ENCODE data around the gene NKX2-2.

NKX2-2 gene

DNA sequence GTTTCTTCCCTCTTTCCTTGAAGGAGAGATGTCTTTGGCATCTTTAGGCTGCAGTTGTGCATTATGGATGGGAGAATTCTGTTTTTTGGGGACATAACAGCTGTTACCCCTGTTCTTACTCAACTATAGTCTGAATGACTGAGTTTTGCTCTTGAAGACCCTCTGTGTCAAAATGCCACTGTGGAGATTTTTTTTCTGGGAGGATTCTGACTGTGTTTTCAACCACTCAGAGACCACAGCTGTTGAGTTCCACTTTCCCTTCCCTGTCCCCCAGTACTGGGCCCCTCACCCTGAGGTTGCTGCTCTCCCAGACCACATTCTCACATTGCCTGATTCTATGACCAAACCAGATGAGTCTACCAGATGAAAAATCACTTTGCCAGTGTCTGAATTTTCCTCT lies 48.1 kb downstream of the NKX2-2 start:
- no peaks in the 10 kb centered on the region for H4K20me1 ChIP-seq (ENCODE audit: insufficient read depth, low read length)
- no peak for ATAC-seq (ENCODE audit: insufficient read depth, low read depth)
- no peak for DNase-seq
- H3K4me2 ChIP-seq (ENCODE audit: insufficient read depth, low read length): no peak overlapping the region
- H3K79me2 ChIP-seq (ENCODE audit: insufficient read depth, low read length): no peaks in the 10 kb centered on the region
- H3K36me3 ChIP-seq (ENCODE audit: insufficient read depth, low read length): no peaks in the 10 kb centered on the region
- no peak overlapping the region for H3K4me3 ChIP-seq (ENCODE audit: low read depth in 1 of 2, low read length in 2 of 2)
- no peak overlapping the region for H3K27ac ChIP-seq (ENCODE audit: low read length)
- TF ChIP-seq, protein P1, sequence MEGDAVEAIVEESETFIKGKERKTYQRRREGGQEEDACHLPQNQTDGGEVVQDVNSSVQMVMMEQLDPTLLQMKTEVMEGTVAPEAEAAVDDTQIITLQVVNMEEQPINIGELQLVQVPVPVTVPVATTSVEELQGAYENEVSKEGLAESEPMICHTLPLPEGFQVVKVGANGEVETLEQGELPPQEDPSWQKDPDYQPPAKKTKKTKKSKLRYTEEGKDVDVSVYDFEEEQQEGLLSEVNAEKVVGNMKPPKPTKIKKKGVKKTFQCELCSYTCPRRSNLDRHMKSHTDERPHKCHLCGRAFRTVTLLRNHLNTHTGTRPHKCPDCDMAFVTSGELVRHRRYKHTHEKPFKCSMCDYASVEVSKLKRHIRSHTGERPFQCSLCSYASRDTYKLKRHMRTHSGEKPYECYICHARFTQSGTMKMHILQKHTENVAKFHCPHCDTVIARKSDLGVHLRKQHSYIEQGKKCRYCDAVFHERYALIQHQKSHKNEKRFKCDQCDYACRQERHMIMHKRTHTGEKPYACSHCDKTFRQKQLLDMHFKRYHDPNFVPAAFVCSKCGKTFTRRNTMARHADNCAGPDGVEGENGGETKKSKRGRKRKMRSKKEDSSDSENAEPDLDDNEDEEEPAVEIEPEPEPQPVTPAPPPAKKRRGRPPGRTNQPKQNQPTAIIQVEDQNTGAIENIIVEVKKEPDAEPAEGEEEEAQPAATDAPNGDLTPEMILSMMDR (IDR thresholded peaks at IDR 0.05; ENCODE audit: borderline replicate concordance, extremely low read depth, low read length, poor library complexity, severe bottlenecking): no peak
- TF ChIP-seq EZH2 (IDR thresholded peaks at IDR 0.05; ENCODE audit: borderline replicate concordance, low read depth, low read length, severe bottlenecking): no peak
- H2AFZ ChIP-seq (ENCODE audit: low read depth, low read length): no peak overlapping the region
- no peaks in the 10 kb centered on the region for H3K9me3 ChIP-seq (ENCODE audit: insufficient read depth, low read length, severe bottlenecking)
- H3K4me1 ChIP-seq (ENCODE audit: insufficient read depth, low read length): no peaks in the 10 kb centered on the region
- H3K27me3 ChIP-seq (ENCODE audit: insufficient read depth, low read length, poor library complexity): peaks cover 11% of the 10 kb centered on the region
- no peak overlapping the region for H3K9ac ChIP-seq (ENCODE audit: low read depth, low read length)

DNA sequence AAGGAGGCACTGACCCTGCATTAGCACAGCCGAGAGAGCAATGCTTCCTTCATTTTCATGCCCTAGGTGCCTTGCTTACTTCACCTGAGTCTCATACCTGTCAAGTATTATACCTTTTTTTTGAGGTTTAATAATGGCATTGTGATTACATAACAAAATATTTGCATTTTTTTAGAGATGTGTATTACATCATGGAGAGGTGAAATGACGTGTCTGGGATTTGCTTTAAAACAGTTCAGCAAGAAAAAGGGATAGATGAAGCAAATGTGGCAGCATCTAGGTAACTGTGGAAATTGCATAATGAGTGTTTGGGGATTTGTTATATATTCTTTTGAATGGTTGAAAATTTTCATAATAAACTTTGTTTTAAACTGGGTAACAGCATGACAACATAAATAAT lies 48.9 kb downstream of the NKX2-2 start:
- no peak overlapping the region for H3K27ac ChIP-seq (ENCODE audit: low read length)
- H3K4me3 ChIP-seq (ENCODE audit: low read depth in 1 of 2, low read length in 2 of 2): no peak overlapping the region
- DNase-seq (no peak), ATAC-seq (ENCODE audit: insufficient read depth, low read depth) (no peak)
- no peak overlapping the region for H3K4me2 ChIP-seq (ENCODE audit: insufficient read depth, low read length)
- H4K20me1 ChIP-seq (ENCODE audit: insufficient read depth, low read length): no peaks in the 10 kb centered on the region
- no peak overlapping the region for H2AFZ ChIP-seq (ENCODE audit: low read depth, low read length)
- H3K9ac ChIP-seq (ENCODE audit: low read depth, low read length): no peak overlapping the region
- peaks cover 11% of the 10 kb centered on the region for H3K27me3 ChIP-seq (ENCODE audit: insufficient read depth, low read length, poor library complexity)
- no peaks in the 10 kb centered on the region for H3K36me3 ChIP-seq (ENCODE audit: insufficient read depth, low read length)
- no peaks in the 10 kb centered on the region for H3K4me1 ChIP-seq (ENCODE audit: insufficient read depth, low read length)
- no peaks in the 10 kb centered on the region for H3K9me3 ChIP-seq (ENCODE audit: insufficient read depth, low read length, severe bottlenecking)
- H3K79me2 ChIP-seq (ENCODE audit: insufficient read depth, low read length): no peaks in the 10 kb centered on the region
- no peak for TF ChIP-seq EZH2 (IDR thresholded peaks at IDR 0.05; ENCODE audit: borderline replicate concordance, low read depth, low read length, severe bottlenecking)
- TF ChIP-seq, protein P1 (IDR thresholded peaks at IDR 0.05; ENCODE audit: borderline replicate concordance, extremely low read depth, low read length, poor library complexity, severe bottlenecking): no peak

Data from DND-41 (cell line).